Measurements from ENCODE around the gene ALDH9A1.
"Not testable (repeated sequence)": the region's sequence is repeated elsewhere in the genome, so short reads cannot be mapped to it uniquely, and the experiment has no call there.

The ALDH9A1 gene

GRCh38 chr1:165686121-165686970 is 12.0 kb downstream of the ALDH9A1 start:
- peak; percentile 74 for DNase-seq

- no peak for DNase-seq
Observed at GRCh38 chr1:165683848-165684485, 14.4 kb downstream of the ALDH9A1 start.

DNA sequence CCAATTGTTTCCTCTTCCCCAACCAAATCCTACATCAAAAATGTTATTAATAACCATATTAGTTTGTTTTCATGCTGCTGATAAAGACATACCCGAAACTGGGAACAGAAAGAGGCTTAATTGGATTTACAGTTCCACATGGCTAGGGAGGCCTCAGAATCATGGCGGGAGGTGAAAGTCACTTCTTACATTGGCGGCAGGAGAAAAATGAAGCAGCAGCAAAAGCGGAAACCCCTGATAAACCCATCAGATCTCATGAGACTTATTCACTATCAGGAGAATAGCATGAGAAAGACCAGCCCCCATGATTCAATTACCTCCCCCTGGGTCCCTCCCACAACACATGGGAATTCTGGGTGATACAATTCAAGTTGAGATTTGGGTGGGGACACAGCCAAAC is 17.6 kb downstream of the ALDH9A1 start:
- not testable (repeated sequence) for DNase-seq

DNA sequence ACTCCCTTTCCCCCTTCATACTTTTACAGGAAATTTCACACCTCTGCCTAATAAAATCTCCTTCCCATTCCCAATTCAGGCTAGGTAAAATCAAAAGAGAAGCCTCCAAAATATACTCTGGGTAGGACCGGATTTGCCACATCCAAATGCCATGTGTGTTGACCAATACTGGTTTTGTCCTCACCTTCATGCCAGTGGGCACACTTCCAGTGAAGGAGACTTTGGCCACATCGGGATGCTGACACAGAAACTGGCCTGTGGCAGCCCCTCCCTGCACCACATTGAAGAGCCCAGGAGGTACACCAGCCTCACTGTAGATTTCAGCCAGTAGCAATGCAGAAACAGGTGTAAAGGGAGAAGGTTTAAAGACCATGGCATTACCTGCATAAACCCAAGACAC is 18.1 kb downstream of the ALDH9A1 start:
- DNase-seq, result no peak

GRCh38 chr1:165679282-165680036 is 18.9 kb downstream of the ALDH9A1 start:
- DNase-seq, result no peak

GRCh38 chr1:165678509-165678908 is 19.9 kb downstream of the ALDH9A1 start:
- no peak for DNase-seq

DNA sequence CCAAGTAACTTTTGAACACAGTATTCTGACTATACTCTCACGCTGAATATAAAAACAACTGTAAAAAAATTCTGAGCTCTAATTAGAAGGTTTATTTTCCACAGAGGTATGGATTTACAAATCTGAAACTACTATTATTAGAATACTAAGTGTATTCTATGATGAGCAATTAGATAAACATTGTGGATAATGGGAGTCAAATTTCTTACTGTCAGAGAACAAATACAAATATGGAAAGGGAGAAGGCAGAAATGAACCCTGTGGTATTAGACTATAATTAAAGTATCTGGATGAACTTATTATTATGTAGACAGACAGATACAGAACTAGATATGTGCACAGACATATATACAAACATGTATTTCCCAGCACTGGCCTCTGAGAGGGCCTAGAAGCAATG is 22.6 kb downstream of the ALDH9A1 start:
- DNase-seq, result no peak

DNA sequence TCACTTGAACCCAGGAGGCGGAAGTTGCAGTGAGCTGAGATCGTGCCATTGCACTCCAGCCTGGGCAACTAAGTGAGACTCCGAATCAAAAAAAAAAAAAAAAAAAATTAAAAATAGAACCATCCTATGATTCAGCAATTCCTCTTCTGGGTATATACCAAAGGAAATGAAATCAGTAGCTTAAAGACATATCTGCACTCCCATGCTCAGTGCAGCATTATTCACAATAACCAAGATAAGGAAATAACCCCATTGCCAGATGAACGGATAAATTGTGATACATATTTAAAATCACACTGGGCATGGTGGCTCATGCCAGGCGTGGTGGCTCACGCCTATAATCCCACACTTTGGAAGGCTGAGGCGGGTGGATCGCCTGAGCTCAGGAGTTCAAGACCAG is 23.8 kb downstream of the ALDH9A1 start:
- DNase-seq, result peak; percentile 64

GRCh38 chr1:165671526-165671925 is 26.8 kb downstream of the ALDH9A1 start:
- no peak for DNase-seq

DNA sequence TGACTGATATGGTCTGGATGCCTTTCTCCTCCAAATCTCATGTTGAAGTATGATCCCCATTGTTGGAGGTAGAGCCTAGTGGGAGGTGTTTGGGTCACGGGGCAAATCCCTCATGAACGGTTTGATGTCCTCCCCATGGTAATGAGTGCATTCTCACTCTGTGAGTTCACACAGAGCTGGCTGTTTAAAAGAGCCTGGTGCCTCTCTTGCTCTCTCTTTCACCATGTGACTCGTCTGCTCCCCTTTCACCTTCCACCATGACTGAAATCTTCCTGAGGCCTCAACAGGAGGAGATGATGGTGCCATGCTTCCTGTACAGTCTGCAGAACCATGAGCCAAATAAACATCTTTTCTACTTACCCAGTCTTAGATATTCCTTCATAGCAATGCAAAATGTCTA is 30.2 kb downstream of the ALDH9A1 start:
- no peak for DNase-seq

- peak; percentile 35 for DNase-seq
Observed at GRCh38 chr1:165666152-165666825, 32.1 kb downstream of the ALDH9A1 start.

GRCh38 chr1:165662186-165662585 is 36.2 kb downstream of the ALDH9A1 start:
- DNase-seq, result no peak

DNA sequence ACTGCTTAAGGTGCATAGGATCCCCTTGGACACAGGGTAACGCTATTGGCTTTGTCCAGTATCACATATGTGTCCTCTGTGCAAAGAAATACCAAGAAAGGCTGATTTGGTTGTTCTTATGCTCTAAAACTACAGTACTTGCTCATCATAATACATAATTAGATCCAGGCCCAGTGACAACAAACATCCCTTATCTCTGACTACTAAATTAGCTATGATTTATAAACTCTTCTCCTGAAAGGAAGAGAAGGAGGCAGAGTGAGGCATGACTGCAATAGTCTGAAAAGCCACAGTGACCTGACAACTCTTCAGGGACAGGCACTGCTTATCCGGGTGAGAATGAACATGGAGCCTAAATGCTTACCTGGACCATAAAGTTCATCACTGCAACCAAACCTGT is 36.7 kb downstream of the ALDH9A1 start:
- no peak for DNase-seq

GRCh38 chr1:165659581-165659895 is 38.8 kb downstream of the ALDH9A1 start:
- DNase-seq, result no peak

GRCh38 chr1:165658766-165659580 is 39.4 kb downstream of the ALDH9A1 start:
- DNase-seq, result not testable (repeated sequence)

GRCh38 chr1:165650981-165651625 is 47.3 kb downstream of the ALDH9A1 start:
- DNase-seq, result no peak

DNA sequence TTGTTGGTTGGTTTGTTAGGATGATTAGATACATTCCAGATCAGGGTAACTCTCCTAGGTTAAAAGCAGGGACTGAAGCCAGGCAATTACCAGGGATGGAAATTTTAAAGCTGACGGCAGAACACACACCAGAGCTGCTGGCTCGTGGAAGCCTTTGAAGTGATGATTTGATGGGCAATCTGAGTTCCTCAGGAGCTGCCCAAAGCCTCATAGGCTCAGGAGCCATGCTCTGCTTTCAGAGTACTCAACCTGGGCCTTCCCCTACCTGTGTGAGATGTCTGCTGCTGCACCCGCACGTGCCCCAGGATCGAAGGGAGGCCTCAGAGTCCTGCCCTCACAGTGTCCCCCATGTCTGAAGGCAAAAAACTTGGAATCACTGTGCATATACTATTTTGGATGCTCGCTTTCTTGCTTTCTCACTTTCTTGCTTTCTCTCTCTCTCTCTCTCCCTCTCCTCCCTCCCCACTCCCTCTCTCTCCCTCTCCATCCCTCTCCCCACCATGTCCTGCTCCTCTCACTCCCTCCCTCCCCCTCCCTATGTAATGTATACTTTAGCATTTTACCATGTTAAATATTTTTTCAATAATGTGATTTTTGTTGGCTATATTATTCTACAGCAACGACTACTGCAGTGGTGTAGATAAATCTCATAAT is 49.3 kb downstream of the ALDH9A1 start:
- DNase-seq, result no peak

GRCh38 chr1:165647970-165648369 is 50.4 kb downstream of the ALDH9A1 start:
- DNase-seq, result no peak

- no peak for DNase-seq
Observed at GRCh38 chr1:165647517-165647916, 50.8 kb downstream of the ALDH9A1 start.

DNA sequence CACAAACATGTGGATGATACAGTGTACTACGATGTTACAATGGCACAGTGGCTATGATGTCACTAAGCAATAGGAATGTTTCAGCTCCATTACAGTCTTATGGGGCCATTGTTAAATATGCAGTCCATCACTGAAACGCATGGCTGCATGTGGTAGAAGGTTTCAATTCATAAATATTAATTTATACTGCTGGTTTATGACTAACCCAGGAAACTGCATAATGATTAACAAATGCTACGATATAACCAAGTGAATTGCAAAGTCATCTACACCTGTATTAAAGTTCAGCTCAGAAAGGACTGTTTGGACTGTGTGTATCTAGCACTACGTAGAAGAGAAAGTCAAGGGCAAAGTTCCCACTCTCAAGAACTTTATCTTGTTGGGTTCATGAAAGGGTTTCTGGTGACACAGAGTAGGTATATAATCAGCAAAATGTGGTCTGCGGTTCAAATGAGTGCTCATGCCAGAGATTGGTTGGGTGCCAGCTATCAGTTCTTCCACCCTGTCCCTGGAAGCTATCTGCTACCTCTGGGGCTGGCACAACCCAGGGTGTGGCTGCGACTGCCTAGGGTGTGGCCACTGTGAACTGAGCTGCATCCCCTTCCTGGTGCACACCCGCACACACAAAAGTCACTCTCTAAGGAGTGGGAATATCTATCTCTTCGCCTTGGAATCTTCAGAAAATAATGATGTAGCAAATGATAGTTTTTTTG is 52.6 kb downstream of the ALDH9A1 start:
- peak; percentile 97 for DNase-seq
